GM23338 (cell line): ENCODE results near the gene AAMDC. TPM values are rescaled to one million over a fixed set of nuclear protein-coding genes. Genes with fewer than 3 reads are reported as not detected.

Experiments used
- ATAC-seq: fragments of 200-7000 bp; cut with Tn5 transposase; 3 replicates; pipeline ENCODE4 v1.9.1; 2020
- DNase-seq: peaks from one replicate; pipeline ENCODE4 v3.0.0-alpha.2; 2015; ENCODE audit warnings: low spot score
- H2AFZ ChIP-seq: fragments of 200-600 bp; sonication (generic); 2 replicates; pipeline ENCODE4 v1.8.0; 2016; ENCODE audit warnings: antibody characterized with exemption, mild to moderate bottlenecking, moderate library complexity
- H3F3A ChIP-seq: fragments of 200-600 bp; sonication (generic); replicated peaks from 2 replicates; pipeline ENCODE4 v1.8.0; 2017; ENCODE audit warnings: antibody characterized with exemption, mixed run types, low read depth
- H3K27ac ChIP-seq: fragments of 200-600 bp; sonication (generic); 2 replicates; pipeline ENCODE4 v1.6.1; 2016; ENCODE audit warnings: low read depth
- H3K27me3 ChIP-seq: fragments of 200-600 bp; sonication (generic); 2 replicates; pipeline ENCODE4 v1.8.0; 2016; ENCODE audit warnings: mild to moderate bottlenecking, mixed run types, moderate library complexity; ENCODE audit not compliant: insufficient read depth
- H3K36me3 ChIP-seq: fragments of 200-600 bp; sonication (generic); 2 replicates; pipeline ENCODE4 v1.8.0; 2016; ENCODE audit warnings: mild to moderate bottlenecking; ENCODE audit not compliant: insufficient read depth
- H3K4me1 ChIP-seq: fragments of 200-600 bp; sonication (generic); 2 replicates; pipeline ENCODE4 v1.8.0; 2016; ENCODE audit warnings: mild to moderate bottlenecking, moderate library complexity; ENCODE audit not compliant: insufficient read depth
- H3K4me2 ChIP-seq: fragments of 200-600 bp; sonication (generic); 2 replicates; pipeline ENCODE4 v1.7.1; 2017; ENCODE audit warnings: mixed run types
- H3K4me3 ChIP-seq: fragments of 200-600 bp; sonication (generic); 2 replicates; pipeline ENCODE4 v1.6.1; 2016; ENCODE audit warnings: mixed run types
- H3K79me2 ChIP-seq: fragments of 200-600 bp; sonication (generic); replicated peaks from 2 replicates; pipeline ENCODE4 v1.8.0; 2017; ENCODE audit warnings: mild to moderate bottlenecking; ENCODE audit not compliant: insufficient read depth
- H3K9me2 ChIP-seq: fragments of 200-600 bp; sonication (generic); 2 replicates; pipeline ENCODE4 v1.8.0; 2017; ENCODE audit not compliant: insufficient read depth
- H4K20me1 ChIP-seq: fragments of 200-600 bp; sonication (generic); replicated peaks from 2 replicates; pipeline ENCODE4 v1.8.0; 2017; ENCODE audit warnings: mild to moderate bottlenecking; ENCODE audit not compliant: insufficient read depth
- H3K27ac Mint-ChIP-seq: 2 replicates; pipeline ENCODE4 v1.8.0; 2020; ENCODE audit warnings: inconsistent platforms, mild to moderate bottlenecking, moderate library complexity, mixed read lengths
- H3K27me3 Mint-ChIP-seq: 3 replicates; pipeline ENCODE4 v1.8.0; 2022; ENCODE audit warnings: low read depth, mild to moderate bottlenecking, moderate library complexity, mixed read lengths, inconsistent platforms; ENCODE audit not compliant: insufficient read depth, poor library complexity
- H3K36me3 Mint-ChIP-seq: 3 replicates; pipeline ENCODE4 v1.8.0; 2021; ENCODE audit warnings: low read depth, mild to moderate bottlenecking, inconsistent platforms, moderate library complexity, mixed read lengths
- H3K4me1 Mint-ChIP-seq: 3 replicates; pipeline ENCODE4 v1.8.0; 2020; ENCODE audit warnings: mild to moderate bottlenecking, inconsistent platforms, mixed read lengths
- H3K4me3 Mint-ChIP-seq: 3 replicates; pipeline ENCODE4 v1.8.0; 2021; ENCODE audit warnings: moderate library complexity, mild to moderate bottlenecking, inconsistent platforms, mixed read lengths
- H3K9me3 Mint-ChIP-seq: 3 replicates; pipeline ENCODE4 v1.8.0; 2020; ENCODE audit warnings: moderate library complexity, mild to moderate bottlenecking, inconsistent platforms, mixed read lengths
- CREB1 ChIP-seq: fragments of 250-450 bp; sonication (Bioruptor Pico); IDR thresholded peaks from 2 replicates; pipeline ENCODE4 v1.5.0; 2020; ENCODE audit warnings: low read depth, mild to moderate bottlenecking, moderate library complexity
- EZH2 ChIP-seq: fragments of 200-600 bp; sonication (generic); IDR thresholded peaks from one replicate; pipeline ENCODE4 v1.8.0; 2017; ENCODE audit warnings: antibody characterized with exemption, mild to moderate bottlenecking, low read depth; ENCODE audit not compliant: unreplicated experiment
- EZH2phosphoT487 ChIP-seq: fragments of 200-600 bp; sonication (generic); IDR thresholded peaks from one replicate; pipeline ENCODE4 v1.8.1; 2018; ENCODE audit warnings: antibody characterized with exemption; ENCODE audit not compliant: unreplicated experiment
- JUNB ChIP-seq: IDR thresholded peaks from one replicate; pipeline ENCODE4 v1.6.1; 2016; ENCODE audit warnings: antibody characterized with exemption; ENCODE audit not compliant: unreplicated experiment
- NANOG ChIP-seq: IDR thresholded peaks from 2 replicates; pipeline ENCODE4 v1.6.1; 2016; ENCODE audit warnings: antibody characterized with exemption, borderline replicate concordance
- POLR2AphosphoS5 ChIP-seq: IDR thresholded peaks from 2 replicates; pipeline ENCODE4 v1.6.1; 2016; ENCODE audit warnings: antibody characterized with exemption, low read depth
- STAT1 ChIP-seq: IDR thresholded peaks from one replicate; pipeline ENCODE4 v1.6.1; 2016; ENCODE audit warnings: antibody characterized with exemption; ENCODE audit not compliant: unreplicated experiment
- ZNF114 ChIP-seq: fragments of 250-450 bp; sonication (Bioruptor Pico); IDR thresholded peaks from 2 replicates; pipeline ENCODE4 v1.5.0; 2020; ENCODE audit warnings: mild to moderate bottlenecking, moderate library complexity
- ZNF331 ChIP-seq: fragments of 250-450 bp; sonication (Bioruptor Pico); IDR thresholded peaks from 2 replicates; pipeline ENCODE4 v1.5.0; 2020; ENCODE audit warnings: low read depth, mild to moderate bottlenecking, moderate library complexity
- polyA plus RNA-seq: library from polyadenylated mRNA; unstranded; fragments of >200 nt; fragmentation: Nextera tagmentation; extraction: Ambion mirVana; gene quantifications from 2 replicates; pipeline ENCODE4 v1.2.1, GENCODE V29; 2016
- total RNA-seq: library from RNA; depleted of rRNA; stranded (reverse); fragments of >200 nt; shearing (Covaris generic); gene quantifications from 2 replicates; pipeline ENCODE4 v1.2.3, GENCODE V29; 2014
- TF ChIP-seq, protein P1 (sequence below): IDR thresholded peaks from 2 replicates; pipeline ENCODE4 v1.6.1; 2016; ENCODE audit warnings: antibody characterized with exemption
- TF ChIP-seq, protein P2 (sequence below): fragments of 250-450 bp; sonication (Bioruptor Pico); IDR thresholded peaks from 2 replicates; pipeline ENCODE4 v1.5.0; 2020; ENCODE audit warnings: mild to moderate bottlenecking, moderate library complexity
- TF ChIP-seq, protein P3 (sequence below), 2 experiments: fragments of 200-600 bp in 1 of 2; sonication (generic) in 1 of 2; conservative IDR thresholded peaks; 2 replicates each; pipeline versions ENCODE4 v1.5.1 to v1.6.1; 2016 to 2017; ENCODE audit warnings: antibody characterized with exemption in 2 of 2, low read depth in 2 of 2, mild to moderate bottlenecking in 2 of 2, moderate library complexity in 1 of 2

The AAMDC gene
- total and polyA plus RNA-seq, 2 experiments from 2014 or later = 5.3 to 50.2 TPM

DNA sequence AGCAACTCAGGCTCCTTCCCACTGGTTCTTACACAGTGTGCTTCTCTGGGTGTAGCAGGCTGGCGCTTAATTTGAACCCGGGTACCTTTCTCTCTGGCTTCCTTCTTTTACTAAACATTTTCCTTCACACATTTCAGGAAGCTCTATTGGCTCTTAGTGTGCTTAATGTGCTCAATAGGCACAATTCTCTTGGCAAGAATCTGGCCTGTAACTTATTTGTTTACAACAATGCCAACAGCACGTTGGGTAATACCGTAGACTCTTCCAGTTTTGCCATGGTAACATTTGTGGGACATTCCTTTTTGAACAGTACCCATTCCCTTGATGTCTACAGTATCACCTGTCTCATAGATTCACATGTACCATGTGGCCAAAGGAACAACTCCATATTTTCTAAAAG lies 47.8 kb downstream of the AAMDC start:
- Histone ChIP-seq H3K4me2 (no peak overlapping the region), H3K36me3 (no peaks in the 10 kb centered on the region), H3K4me1 (no peaks in the 10 kb centered on the region), H3K27me3 (no peaks in the 10 kb centered on the region), H3K27ac (no peak overlapping the region), H3K79me2 (no peaks in the 10 kb centered on the region), H3F3A (no peaks in the 10 kb centered on the region), H3K4me3 (no peak overlapping the region), H2AFZ (no peak overlapping the region), H4K20me1 (no peaks in the 10 kb centered on the region), H3K9me2 (peaks cover 6% of the 10 kb centered on the region; the same call in 1 of the 2 replicates)
- H3K9me3 Mint-ChIP-seq = no peaks in the 10 kb centered on the region
- no peak for TF ChIP-seq POLR2AphosphoS5
- no peak overlapping the region for H3K4me3 Mint-ChIP-seq
- peaks cover 2% of the 10 kb centered on the region for H3K27me3 Mint-ChIP-seq
- peaks cover 6% of the 10 kb centered on the region; the same call in 2 of the 3 replicates for H3K36me3 Mint-ChIP-seq
- no peak overlapping the region for H3K27ac Mint-ChIP-seq
- DNase-seq (no peak), ATAC-seq (no peak)
- no peaks in the 10 kb centered on the region for H3K4me1 Mint-ChIP-seq

DNA sequence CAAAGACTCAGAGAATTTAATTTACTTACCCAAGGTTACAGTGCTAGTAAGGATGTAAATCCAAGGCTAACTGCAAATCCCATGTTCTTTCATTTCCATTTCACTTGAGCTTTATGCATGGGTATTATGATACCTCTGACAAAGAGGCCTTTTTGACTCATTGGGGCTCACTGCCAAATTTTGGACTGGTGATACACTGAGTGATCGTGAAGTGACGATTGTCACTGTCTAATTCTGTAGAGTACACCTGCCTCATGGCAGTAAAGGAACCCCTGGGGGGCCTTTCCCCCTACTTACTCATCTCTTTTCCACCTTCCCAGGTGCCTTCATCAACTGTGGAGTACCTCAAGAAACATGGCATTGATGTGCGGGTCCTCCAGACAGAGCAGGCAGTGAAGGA lies 50.9 kb downstream of the AAMDC start:
- no peak overlapping the region for H3K27ac Mint-ChIP-seq
- ATAC-seq (no peak), DNase-seq (no peak)
- peaks cover 13% of the 10 kb centered on the region for H3K4me1 Mint-ChIP-seq
- no peak overlapping the region for H3K4me3 Mint-ChIP-seq
- Histone ChIP-seq H3K4me3 (no peak overlapping the region), H3K4me1 (peaks cover 9% of the 10 kb centered on the region; the same call in 1 of the 2 replicates), H2AFZ (no peak overlapping the region), H3K36me3 (no peaks in the 10 kb centered on the region), H4K20me1 (no peaks in the 10 kb centered on the region; the same call in 1 of the 2 replicates), H3K27me3 (no peaks in the 10 kb centered on the region), H3K27ac (no peak overlapping the region), H3K9me2 (peaks cover 6% of the 10 kb centered on the region; the same call in 1 of the 2 replicates), H3F3A (no peaks in the 10 kb centered on the region), H3K4me2 (no peak overlapping the region), H3K79me2 (no peaks in the 10 kb centered on the region)
- H3K27me3 Mint-ChIP-seq = peaks cover 2% of the 10 kb centered on the region
- peaks cover 6% of the 10 kb centered on the region; the same call in 2 of the 3 replicates for H3K36me3 Mint-ChIP-seq
- no peaks in the 10 kb centered on the region for H3K9me3 Mint-ChIP-seq
- TF ChIP-seq JUNB (no peak), CREB1 (CRISPR knock-in tag) (no peak), ZNF331 (CRISPR knock-in tag) (no peak), STAT1 (no peak), NANOG (no peak), ZNF114 (CRISPR knock-in tag) (no peak), POLR2AphosphoS5 (no peak), EZH2 (no peak), EZH2phosphoT487 (no peak)
- TF ChIP-seq, protein P1, sequence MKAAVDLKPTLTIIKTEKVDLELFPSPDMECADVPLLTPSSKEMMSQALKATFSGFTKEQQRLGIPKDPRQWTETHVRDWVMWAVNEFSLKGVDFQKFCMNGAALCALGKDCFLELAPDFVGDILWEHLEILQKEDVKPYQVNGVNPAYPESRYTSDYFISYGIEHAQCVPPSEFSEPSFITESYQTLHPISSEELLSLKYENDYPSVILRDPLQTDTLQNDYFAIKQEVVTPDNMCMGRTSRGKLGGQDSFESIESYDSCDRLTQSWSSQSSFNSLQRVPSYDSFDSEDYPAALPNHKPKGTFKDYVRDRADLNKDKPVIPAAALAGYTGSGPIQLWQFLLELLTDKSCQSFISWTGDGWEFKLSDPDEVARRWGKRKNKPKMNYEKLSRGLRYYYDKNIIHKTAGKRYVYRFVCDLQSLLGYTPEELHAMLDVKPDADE = no peak
- TF ChIP-seq, protein P2, sequence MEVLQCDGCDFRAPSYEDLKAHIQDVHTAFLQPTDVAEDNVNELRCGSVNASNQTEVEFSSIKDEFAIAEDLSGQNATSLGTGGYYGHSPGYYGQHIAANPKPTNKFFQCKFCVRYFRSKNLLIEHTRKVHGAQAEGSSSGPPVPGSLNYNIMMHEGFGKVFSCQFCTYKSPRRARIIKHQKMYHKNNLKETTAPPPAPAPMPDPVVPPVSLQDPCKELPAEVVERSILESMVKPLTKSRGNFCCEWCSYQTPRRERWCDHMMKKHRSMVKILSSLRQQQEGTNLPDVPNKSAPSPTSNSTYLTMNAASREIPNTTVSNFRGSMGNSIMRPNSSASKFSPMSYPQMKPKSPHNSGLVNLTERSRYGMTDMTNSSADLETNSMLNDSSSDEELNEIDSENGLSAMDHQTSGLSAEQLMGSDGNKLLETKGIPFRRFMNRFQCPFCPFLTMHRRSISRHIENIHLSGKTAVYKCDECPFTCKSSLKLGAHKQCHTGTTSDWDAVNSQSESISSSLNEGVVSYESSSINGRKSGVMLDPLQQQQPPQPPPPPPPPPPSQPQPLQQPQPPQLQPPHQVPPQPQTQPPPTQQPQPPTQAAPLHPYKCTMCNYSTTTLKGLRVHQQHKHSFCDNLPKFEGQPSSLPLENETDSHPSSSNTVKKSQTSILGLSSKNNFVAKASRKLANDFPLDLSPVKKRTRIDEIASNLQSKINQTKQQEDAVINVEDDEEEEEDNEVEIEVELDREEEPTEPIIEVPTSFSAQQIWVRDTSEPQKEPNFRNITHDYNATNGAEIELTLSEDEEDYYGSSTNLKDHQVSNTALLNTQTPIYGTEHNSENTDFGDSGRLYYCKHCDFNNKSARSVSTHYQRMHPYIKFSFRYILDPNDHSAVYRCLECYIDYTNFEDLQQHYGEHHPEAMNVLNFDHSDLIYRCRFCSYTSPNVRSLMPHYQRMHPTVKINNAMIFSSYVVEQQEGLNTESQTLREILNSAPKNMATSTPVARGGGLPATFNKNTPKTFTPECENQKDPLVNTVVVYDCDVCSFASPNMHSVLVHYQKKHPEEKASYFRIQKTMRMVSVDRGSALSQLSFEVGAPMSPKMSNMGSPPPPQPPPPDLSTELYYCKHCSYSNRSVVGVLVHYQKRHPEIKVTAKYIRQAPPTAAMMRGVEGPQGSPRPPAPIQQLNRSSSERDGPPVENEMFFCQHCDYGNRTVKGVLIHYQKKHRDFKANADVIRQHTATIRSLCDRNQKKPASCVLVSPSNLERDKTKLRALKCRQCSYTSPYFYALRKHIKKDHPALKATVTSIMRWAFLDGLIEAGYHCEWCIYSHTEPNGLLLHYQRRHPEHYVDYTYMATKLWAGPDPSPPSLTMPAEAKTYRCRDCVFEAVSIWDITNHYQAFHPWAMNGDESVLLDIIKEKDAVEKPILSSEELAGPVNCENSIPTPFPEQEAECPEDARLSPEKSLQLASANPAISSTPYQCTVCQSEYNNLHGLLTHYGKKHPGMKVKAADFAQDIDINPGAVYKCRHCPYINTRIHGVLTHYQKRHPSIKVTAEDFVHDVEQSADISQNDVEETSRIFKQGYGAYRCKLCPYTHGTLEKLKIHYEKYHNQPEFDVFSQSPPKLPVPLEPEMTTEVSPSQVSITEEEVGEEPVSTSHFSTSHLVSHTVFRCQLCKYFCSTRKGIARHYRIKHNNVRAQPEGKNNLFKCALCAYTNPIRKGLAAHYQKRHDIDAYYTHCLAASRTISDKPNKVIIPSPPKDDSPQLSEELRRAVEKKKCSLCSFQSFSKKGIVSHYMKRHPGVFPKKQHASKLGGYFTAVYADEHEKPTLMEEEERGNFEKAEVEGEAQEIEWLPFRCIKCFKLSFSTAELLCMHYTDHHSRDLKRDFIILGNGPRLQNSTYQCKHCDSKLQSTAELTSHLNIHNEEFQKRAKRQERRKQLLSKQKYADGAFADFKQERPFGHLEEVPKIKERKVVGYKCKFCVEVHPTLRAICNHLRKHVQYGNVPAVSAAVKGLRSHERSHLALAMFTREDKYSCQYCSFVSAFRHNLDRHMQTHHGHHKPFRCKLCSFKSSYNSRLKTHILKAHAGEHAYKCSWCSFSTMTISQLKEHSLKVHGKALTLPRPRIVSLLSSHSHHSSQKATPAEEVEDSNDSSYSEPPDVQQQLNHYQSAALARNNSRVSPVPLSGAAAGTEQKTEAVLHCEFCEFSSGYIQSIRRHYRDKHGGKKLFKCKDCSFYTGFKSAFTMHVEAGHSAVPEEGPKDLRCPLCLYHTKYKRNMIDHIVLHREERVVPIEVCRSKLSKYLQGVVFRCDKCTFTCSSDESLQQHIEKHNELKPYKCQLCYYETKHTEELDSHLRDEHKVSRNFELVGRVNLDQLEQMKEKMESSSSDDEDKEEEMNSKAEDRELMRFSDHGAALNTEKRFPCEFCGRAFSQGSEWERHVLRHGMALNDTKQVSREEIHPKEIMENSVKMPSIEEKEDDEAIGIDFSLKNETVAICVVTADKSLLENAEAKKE (CRISPR knock-in tag) = no peak
- TF ChIP-seq, protein P3, sequence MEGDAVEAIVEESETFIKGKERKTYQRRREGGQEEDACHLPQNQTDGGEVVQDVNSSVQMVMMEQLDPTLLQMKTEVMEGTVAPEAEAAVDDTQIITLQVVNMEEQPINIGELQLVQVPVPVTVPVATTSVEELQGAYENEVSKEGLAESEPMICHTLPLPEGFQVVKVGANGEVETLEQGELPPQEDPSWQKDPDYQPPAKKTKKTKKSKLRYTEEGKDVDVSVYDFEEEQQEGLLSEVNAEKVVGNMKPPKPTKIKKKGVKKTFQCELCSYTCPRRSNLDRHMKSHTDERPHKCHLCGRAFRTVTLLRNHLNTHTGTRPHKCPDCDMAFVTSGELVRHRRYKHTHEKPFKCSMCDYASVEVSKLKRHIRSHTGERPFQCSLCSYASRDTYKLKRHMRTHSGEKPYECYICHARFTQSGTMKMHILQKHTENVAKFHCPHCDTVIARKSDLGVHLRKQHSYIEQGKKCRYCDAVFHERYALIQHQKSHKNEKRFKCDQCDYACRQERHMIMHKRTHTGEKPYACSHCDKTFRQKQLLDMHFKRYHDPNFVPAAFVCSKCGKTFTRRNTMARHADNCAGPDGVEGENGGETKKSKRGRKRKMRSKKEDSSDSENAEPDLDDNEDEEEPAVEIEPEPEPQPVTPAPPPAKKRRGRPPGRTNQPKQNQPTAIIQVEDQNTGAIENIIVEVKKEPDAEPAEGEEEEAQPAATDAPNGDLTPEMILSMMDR (conservative IDR thresholded peaks at IDR 0.05; ENCODE audit: low read depth in 2 of 2) = no peak
